Measurements from ENCODE around the gene ARHGEF17. TPM values are rescaled to one million over a fixed set of nuclear protein-coding genes. Genes with fewer than 3 reads are reported as not detected.

ARHGEF17 gene
- total and polyA plus RNA-seq, 2 of the 13 experiments (the other 11 are each of a cell fraction or from before 2014, with no cell fraction given) = 10.7 to 28.8 TPM

DNA sequence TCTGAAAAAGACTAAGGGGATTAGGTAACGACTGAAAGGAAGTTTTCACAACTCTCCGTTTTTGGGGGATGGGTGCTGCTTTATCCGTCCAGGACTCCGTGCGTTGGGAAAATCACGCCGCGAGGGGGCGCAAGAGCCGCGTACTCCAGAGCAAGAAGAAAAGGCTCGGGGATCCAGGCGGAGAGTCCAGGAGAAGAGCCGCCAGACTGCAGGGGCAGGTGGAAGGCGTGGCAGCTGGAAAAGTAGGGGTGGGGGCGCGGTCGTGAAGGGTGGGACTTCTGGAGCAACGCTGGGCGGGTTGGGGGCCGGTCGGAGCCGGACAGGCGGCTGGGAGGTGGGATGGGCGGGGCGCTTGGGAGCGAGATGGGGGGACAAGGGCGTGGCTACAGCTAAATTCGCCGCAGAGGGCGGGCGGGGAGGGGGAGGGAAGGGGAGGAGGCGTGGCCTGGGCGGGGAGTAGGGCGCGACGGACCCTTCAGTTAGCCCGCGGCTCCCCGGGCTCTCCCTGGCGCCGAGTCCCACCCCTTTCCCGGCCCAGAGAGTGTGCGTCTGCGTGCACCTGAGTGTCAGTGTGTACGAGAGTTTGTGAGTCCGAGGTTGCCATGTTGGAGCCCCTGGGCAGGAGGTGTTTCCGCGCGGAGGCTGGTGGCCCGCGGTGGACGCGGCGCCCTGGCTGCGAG, 613 bp upstream of the ARHGEF17 start (continued):
- TF ChIP-seq TIGD3 (CRISPR knock-in tag; IDR thresholded peaks at IDR 0.05; ENCODE audit: borderline replicate concordance) = no peak
- no peak for TF ChIP-seq SETDB1 (CRISPR knock-in tag; IDR thresholded peaks at IDR 0.05; ENCODE audit: borderline replicate concordance)
- TF ChIP-seq NONO (IDR thresholded peaks at IDR 0.05) = no peak
- peak; percentile 61 for TF ChIP-seq NONO (CRISPR knock-in tag; conservative IDR thresholded peaks at IDR 0.05)
- peak; percentile 72; the same call in 1 of the 2 replicates for TF ChIP-seq SP5 (CRISPR knock-in tag; IDR thresholded peaks at IDR 0.05; ENCODE audit: borderline replicate concordance, low read depth)
- no peak for TF ChIP-seq ZNF232 (CRISPR knock-in tag; IDR thresholded peaks at IDR 0.05; ENCODE audit: borderline replicate concordance)
- no peak for TF ChIP-seq SP2 (CRISPR knock-in tag; IDR thresholded peaks at IDR 0.05)
- no peak for TF ChIP-seq TBL1XR1 (IDR thresholded peaks at IDR 0.05; ENCODE audit: borderline replicate concordance, low read length, partially characterized antibody)
- peak; percentile 81 for TF ChIP-seq RBFOX2 (IDR thresholded peaks at IDR 0.05; ENCODE audit: low read depth, low read length)
- TF ChIP-seq ZNF577 (CRISPR knock-in tag; IDR thresholded peaks at IDR 0.05; ENCODE audit: borderline replicate concordance, low read depth) = no peak
- TF ChIP-seq RAD21 (CRISPR knock-in tag; IDR thresholded peaks at IDR 0.05) = peak; percentile 95
- no peak for TF ChIP-seq ZNF674 (CRISPR knock-in tag; IDR thresholded peaks at IDR 0.05; ENCODE audit: low read depth)
- no peak for TF ChIP-seq ZFP36 (IDR thresholded peaks at IDR 0.05; ENCODE audit: borderline replicate concordance, low read depth, low read length, partially characterized antibody)
- TF ChIP-seq ETV5 (CRISPR knock-in tag; IDR thresholded peaks at IDR 0.05; ENCODE audit: borderline replicate concordance) = no peak
- no peak for TF ChIP-seq FIP1L1 (IDR thresholded peaks at IDR 0.05; ENCODE audit: borderline replicate concordance, insufficient read depth, low read depth, low read length)
- no peak for TF ChIP-seq MED13 (CRISPR knock-in tag; IDR thresholded peaks at IDR 0.05)
- no peak for TF ChIP-seq PTBP1 (IDR thresholded peaks at IDR 0.05; ENCODE audit: low read depth, low read length, poor library complexity, severe bottlenecking)
- TF ChIP-seq ZNF724P (CRISPR knock-in tag; IDR thresholded peaks at IDR 0.05; ENCODE audit: borderline replicate concordance) = no peak
- no peak for TF ChIP-seq SMAD9 (CRISPR knock-in tag; IDR thresholded peaks at IDR 0.05)
- no peak for TF ChIP-seq ZNF383 (CRISPR knock-in tag; IDR thresholded peaks at IDR 0.05; ENCODE audit: borderline replicate concordance)
- TF ChIP-seq ERF (CRISPR knock-in tag; IDR thresholded peaks at IDR 0.05) = peak; percentile 11
- no peak for TF ChIP-seq ZNF274 (CRISPR knock-in tag; IDR thresholded peaks at IDR 0.05)
- TF ChIP-seq ZNF124 (CRISPR knock-in tag; IDR thresholded peaks at IDR 0.05) = peak; percentile 32; the same call in 1 of the 2 replicates
- TF ChIP-seq, protein P1, sequence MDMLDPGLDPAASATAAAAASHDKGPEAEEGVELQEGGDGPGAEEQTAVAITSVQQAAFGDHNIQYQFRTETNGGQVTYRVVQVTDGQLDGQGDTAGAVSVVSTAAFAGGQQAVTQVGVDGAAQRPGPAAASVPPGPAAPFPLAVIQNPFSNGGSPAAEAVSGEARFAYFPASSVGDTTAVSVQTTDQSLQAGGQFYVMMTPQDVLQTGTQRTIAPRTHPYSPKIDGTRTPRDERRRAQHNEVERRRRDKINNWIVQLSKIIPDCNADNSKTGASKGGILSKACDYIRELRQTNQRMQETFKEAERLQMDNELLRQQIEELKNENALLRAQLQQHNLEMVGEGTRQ (IDR thresholded peaks at IDR 0.05; ENCODE audit: low read depth, low read length) = no peak
- TF ChIP-seq, protein P1 (CRISPR knock-in tag; IDR thresholded peaks at IDR 0.05; ENCODE audit: borderline replicate concordance) = no peak
- TF ChIP-seq SKI (IDR thresholded peaks at IDR 0.05; ENCODE audit: partially characterized antibody) = no peak
- no peak for TF ChIP-seq ZNF781 (CRISPR knock-in tag; IDR thresholded peaks at IDR 0.05; ENCODE audit: borderline replicate concordance, not compliant biosample characterization)

All from HepG2 (cell line).